Measurements from ENCODE around the gene ZNF454.

The ZNF454 gene

GRCh38 chr5:178988436-178989220, 47.6 kb downstream of the ZNF454 start:
- no peak for DNase-seq (ENCODE audit: low read depth)
- TF ChIP-seq CTCF (conservative IDR thresholded peaks at IDR 0.05; ENCODE audit: low read depth, low read length): no peak
- no peak overlapping the region for H3K4me3 ChIP-seq (ENCODE audit: low read length)

GRCh38 chr5:178989311-178989710, 48.3 kb downstream of the ZNF454 start:
- no peak for DNase-seq (ENCODE audit: low read depth)
- no peak overlapping the region for H3K4me3 ChIP-seq (ENCODE audit: low read length)
- TF ChIP-seq CTCF (conservative IDR thresholded peaks at IDR 0.05; ENCODE audit: low read depth, low read length): no peak

- no peak for TF ChIP-seq CTCF (conservative IDR thresholded peaks at IDR 0.05; ENCODE audit: low read depth, low read length)
- no peak overlapping the region for H3K4me3 ChIP-seq (ENCODE audit: low read length)
- DNase-seq (ENCODE audit: low read depth): no peak
Observed at GRCh38 chr5:178990491-178990890, 49.5 kb downstream of the ZNF454 start.

- TF ChIP-seq CTCF (conservative IDR thresholded peaks at IDR 0.05; ENCODE audit: low read depth, low read length): no peak
- no peak overlapping the region for H3K4me3 ChIP-seq (ENCODE audit: low read length)
- no peak for DNase-seq (ENCODE audit: low read depth)
Observed at GRCh38 chr5:178991190-178992145, 50.5 kb downstream of the ZNF454 start.

GRCh38 chr5:178992291-178992895, 51.4 kb downstream of the ZNF454 start:
- DNase-seq (ENCODE audit: low read depth): no peak
- no peak overlapping the region for H3K4me3 ChIP-seq (ENCODE audit: low read length)
- TF ChIP-seq CTCF (conservative IDR thresholded peaks at IDR 0.05; ENCODE audit: low read depth, low read length): no peak

GRCh38 chr5:178993236-178993765, 52.3 kb downstream of the ZNF454 start:
- TF ChIP-seq CTCF (conservative IDR thresholded peaks at IDR 0.05; ENCODE audit: low read depth, low read length): no peak
- H3K4me3 ChIP-seq (ENCODE audit: low read length): no peak overlapping the region
- no peak for DNase-seq (ENCODE audit: low read depth)

All from retinal pigment epithelial cell (primary cell).